Measurements from ENCODE around the gene TEX54.

The TEX54 gene

DNA sequence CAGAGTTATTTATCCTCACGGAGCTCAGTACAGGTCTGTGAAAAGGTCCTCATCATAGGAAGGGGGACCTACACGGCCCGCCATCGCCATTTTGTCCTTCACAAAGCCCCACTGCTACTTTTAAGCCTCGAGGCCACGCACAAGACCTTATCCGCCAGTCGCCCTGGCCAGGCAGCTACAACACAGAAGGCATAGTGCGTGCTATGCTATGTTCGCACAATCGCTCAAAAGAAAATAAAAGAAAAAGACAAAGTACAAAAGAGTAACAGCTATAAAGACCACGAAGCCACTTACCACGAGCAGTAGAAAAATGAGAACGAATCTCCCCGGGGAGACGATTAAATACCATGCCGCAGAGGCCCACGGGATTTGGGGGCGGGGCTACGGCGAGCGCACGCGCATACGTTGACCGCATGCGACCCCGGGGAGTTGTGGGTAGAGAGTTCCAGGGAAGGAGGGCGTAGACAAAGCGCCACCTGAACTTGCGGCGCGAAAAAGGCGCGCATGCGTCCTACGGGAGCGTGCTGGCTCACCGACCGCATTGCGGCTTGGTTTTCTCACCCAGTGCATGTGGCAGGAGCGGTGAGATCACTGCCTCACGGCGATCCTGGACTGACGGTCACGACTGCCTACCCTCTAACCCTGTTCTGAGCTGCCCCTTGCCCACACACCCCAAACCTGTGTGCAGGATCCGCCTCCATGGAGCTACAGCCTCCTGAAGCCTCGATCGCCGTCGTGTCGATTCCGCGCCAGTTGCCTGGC is 23.1 kb upstream of the TEX54 start (continued):
- TF ChIP-seq ZNF404 (tag by site-specific recombination; IDR thresholded peaks at IDR 0.05) = no peak
- no peak for TF ChIP-seq BCL11A (tag by site-specific recombination; IDR thresholded peaks at IDR 0.05; ENCODE audit: low read depth)
- TF ChIP-seq ZNF549 (tag by site-specific recombination; IDR thresholded peaks at IDR 0.05) = no peak
- TF ChIP-seq ZNF544 (tag by site-specific recombination; IDR thresholded peaks at IDR 0.05) = no peak
- peak; percentile 40 for TF ChIP-seq SETDB1 (IDR thresholded peaks at IDR 0.05; ENCODE audit: insufficient read length, low read length)
- TF ChIP-seq ZNF155 (tag by site-specific recombination; IDR thresholded peaks at IDR 0.05) = no peak
- 0 out of 2 replicates have a peak, but pooled peaks have one; percentile 29 for TF ChIP-seq KLF16 (tag by site-specific recombination; IDR thresholded peaks at IDR 0.05)
- no peak for TF ChIP-seq ZNF626 (tag by site-specific recombination; IDR thresholded peaks at IDR 0.05)
- no peak for TF ChIP-seq ZNF433 (tag by site-specific recombination; IDR thresholded peaks at IDR 0.05; ENCODE audit: low read depth)
- no peak for TF ChIP-seq ZNF776 (tag by site-specific recombination; IDR thresholded peaks at IDR 0.05; ENCODE audit: borderline replicate concordance)
- no peak for TF ChIP-seq ZNF132 (tag by site-specific recombination; IDR thresholded peaks at IDR 0.05; ENCODE audit: borderline replicate concordance)
- TF ChIP-seq, protein P1, sequence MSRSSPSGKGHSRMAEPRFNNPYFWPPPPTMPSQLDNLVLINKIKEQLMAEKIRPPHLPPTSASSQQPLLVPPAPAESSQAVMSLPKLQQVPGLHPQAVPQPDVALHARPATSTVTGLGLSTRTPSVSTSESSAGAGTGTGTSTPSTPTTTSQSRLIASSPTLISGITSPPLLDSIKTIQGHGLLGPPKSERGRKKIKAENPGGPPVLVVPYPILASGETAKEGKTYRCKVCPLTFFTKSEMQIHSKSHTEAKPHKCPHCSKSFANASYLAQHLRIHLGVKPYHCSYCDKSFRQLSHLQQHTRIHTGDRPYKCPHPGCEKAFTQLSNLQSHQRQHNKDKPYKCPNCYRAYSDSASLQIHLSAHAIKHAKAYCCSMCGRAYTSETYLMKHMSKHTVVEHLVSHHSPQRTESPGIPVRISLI (tag by site-specific recombination; IDR thresholded peaks at IDR 0.05) = no peak
- TF ChIP-seq, protein P2, sequence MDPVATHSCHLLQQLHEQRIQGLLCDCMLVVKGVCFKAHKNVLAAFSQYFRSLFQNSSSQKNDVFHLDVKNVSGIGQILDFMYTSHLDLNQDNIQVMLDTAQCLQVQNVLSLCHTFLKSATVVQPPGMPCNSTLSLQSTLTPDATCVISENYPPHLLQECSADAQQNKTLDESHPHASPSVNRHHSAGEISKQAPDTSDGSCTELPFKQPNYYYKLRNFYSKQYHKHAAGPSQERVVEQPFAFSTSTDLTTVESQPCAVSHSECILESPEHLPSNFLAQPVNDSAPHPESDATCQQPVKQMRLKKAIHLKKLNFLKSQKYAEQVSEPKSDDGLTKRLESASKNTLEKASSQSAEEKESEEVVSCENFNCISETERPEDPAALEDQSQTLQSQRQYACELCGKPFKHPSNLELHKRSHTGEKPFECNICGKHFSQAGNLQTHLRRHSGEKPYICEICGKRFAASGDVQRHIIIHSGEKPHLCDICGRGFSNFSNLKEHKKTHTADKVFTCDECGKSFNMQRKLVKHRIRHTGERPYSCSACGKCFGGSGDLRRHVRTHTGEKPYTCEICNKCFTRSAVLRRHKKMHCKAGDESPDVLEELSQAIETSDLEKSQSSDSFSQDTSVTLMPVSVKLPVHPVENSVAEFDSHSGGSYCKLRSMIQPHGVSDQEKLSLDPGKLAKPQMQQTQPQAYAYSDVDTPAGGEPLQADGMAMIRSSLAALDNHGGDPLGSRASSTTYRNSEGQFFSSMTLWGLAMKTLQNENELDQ (tag by site-specific recombination; IDR thresholded peaks at IDR 0.05; ENCODE audit: low read depth) = no peak
- TF ChIP-seq ZNF558 (tag by site-specific recombination; IDR thresholded peaks at IDR 0.05) = no peak
- TF ChIP-seq MEIS1 (CRISPR knock-in tag; IDR thresholded peaks at IDR 0.05; ENCODE audit: borderline replicate concordance) = no peak
- peak; percentile 94 for TF ChIP-seq ZNF501 (tag by site-specific recombination; IDR thresholded peaks at IDR 0.05)
- TF ChIP-seq ZNF514 (tag by site-specific recombination; IDR thresholded peaks at IDR 0.05) = no peak
- no peak for TF ChIP-seq ZNF701 (tag by site-specific recombination; IDR thresholded peaks at IDR 0.05)
- no peak for TF ChIP-seq OSR2 (tag by site-specific recombination; IDR thresholded peaks at IDR 0.05)
- peak; percentile 48; the same call in 1 of the 2 replicates for TF ChIP-seq ZNF366 (tag by site-specific recombination; conservative IDR thresholded peaks at IDR 0.05)
- peak; percentile 59; the same call in 1 of the 2 replicates for TF ChIP-seq ZFP37 (tag by site-specific recombination; IDR thresholded peaks at IDR 0.05)
- TF ChIP-seq ZNF112 (tag by site-specific recombination; IDR thresholded peaks at IDR 0.05) = no peak
- TF ChIP-seq HOXD13 (CRISPR knock-in tag; IDR thresholded peaks at IDR 0.05; ENCODE audit: borderline replicate concordance) = no peak; the same call in 1 of the 2 replicates
- no peak for TF ChIP-seq RBAK (tag by site-specific recombination; IDR thresholded peaks at IDR 0.05)
- no peak; the same call in 1 of the 2 replicates for TF ChIP-seq ZFHX2 (tag by site-specific recombination; conservative IDR thresholded peaks at IDR 0.05)
- TF ChIP-seq, protein P3, sequence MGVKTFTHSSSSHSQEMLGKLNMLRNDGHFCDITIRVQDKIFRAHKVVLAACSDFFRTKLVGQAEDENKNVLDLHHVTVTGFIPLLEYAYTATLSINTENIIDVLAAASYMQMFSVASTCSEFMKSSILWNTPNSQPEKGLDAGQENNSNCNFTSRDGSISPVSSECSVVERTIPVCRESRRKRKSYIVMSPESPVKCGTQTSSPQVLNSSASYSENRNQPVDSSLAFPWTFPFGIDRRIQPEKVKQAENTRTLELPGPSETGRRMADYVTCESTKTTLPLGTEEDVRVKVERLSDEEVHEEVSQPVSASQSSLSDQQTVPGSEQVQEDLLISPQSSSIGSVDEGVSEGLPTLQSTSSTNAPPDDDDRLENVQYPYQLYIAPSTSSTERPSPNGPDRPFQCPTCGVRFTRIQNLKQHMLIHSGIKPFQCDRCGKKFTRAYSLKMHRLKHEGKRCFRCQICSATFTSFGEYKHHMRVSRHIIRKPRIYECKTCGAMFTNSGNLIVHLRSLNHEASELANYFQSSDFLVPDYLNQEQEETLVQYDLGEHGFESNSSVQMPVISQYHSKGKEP (tag by site-specific recombination; IDR thresholded peaks at IDR 0.05) = no peak
- TF ChIP-seq, protein P4, sequence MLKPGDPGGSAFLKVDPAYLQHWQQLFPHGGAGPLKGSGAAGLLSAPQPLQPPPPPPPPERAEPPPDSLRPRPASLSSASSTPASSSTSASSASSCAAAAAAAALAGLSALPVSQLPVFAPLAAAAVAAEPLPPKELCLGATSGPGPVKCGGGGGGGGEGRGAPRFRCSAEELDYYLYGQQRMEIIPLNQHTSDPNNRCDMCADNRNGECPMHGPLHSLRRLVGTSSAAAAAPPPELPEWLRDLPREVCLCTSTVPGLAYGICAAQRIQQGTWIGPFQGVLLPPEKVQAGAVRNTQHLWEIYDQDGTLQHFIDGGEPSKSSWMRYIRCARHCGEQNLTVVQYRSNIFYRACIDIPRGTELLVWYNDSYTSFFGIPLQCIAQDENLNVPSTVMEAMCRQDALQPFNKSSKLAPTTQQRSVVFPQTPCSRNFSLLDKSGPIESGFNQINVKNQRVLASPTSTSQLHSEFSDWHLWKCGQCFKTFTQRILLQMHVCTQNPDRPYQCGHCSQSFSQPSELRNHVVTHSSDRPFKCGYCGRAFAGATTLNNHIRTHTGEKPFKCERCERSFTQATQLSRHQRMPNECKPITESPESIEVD (tag by site-specific recombination; IDR thresholded peaks at IDR 0.05) = no peak
- TF ChIP-seq ZNF341 (tag by site-specific recombination; IDR thresholded peaks at IDR 0.05; ENCODE audit: low read depth) = no peak; the same call in 1 of the 2 replicates
- no peak for TF ChIP-seq ZNF621 (tag by site-specific recombination; IDR thresholded peaks at IDR 0.05)
- TF ChIP-seq, protein P5, sequence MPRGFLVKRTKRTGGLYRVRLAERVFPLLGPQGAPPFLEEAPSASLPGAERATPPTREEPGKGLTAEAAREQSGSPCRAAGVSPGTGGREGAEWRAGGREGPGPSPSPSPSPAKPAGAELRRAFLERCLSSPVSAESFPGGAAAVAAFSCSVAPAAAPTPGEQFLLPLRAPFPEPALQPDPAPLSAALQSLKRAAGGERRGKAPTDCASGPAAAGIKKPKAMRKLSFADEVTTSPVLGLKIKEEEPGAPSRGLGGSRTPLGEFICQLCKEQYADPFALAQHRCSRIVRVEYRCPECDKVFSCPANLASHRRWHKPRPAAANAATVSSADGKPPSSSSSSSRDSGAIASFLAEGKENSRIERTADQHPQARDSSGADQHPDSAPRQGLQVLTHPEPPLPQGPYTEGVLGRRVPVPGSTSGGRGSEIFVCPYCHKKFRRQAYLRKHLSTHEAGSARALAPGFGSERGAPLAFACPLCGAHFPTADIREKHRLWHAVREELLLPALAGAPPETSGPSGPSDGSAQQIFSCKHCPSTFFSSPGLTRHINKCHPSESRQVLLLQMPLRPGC (tag by site-specific recombination; IDR thresholded peaks at IDR 0.05) = no peak
- peak; percentile 50; the same call in 1 of the 2 replicates for TF ChIP-seq KLF8 (tag by site-specific recombination; IDR thresholded peaks at IDR 0.05)

All from HEK293 (cell line).